Heart left ventricle (tissue), 16 donors: ENCODE results near the gene COX19. TPM values are rescaled to one million over a fixed set of nuclear protein-coding genes. Genes with fewer than 3 reads are reported as not detected.

Experiments
- ATAC-seq, 4 donors: fragments of 200-7000 bp; cut with Tn5 transposase; one replicate each; pipeline ENCODE4 v1.9.1; 2020 to 2022; ENCODE audit warnings: moderate library complexity in 4 of 4, mild to moderate bottlenecking in 3 of 4, moderate number of reproducible peaks in 1 of 4
- DNase-seq, 5 donors: peaks; one replicate each; pipeline ENCODE4 v3.0.0-alpha.2; 2020
- H3K27ac ChIP-seq, 12 donors: fragments of 200-600 bp; sonication (generic) in 4 of 12; one replicate each; pipeline versions ENCODE4 v1.5.0 to v1.8.0; 2016 to 2022; ENCODE audit warnings: mild to moderate bottlenecking in 2 of 12
- H3K27me3 ChIP-seq, 9 donors: fragments of 200-600 bp; sonication (generic) in 2 of 9; one replicate each; pipeline versions ENCODE4 v1.5.1 to v1.8.0; 2016 to 2022; ENCODE audit warnings: mild to moderate bottlenecking in 3 of 9
- H3K36me3 ChIP-seq, 9 donors: fragments of 200-600 bp; sonication (generic) in 2 of 9; one replicate each; pipeline versions ENCODE4 v1.5.0 to v1.8.0; 2018 to 2022; ENCODE audit warnings: mild to moderate bottlenecking in 2 of 9
- H3K4me1 ChIP-seq, 12 donors: fragments of 200-600 bp; sonication (generic) in 4 of 12; one replicate each; pipeline versions ENCODE4 v1.5.0 to v1.8.0; 2016 to 2022; ENCODE audit warnings: mild to moderate bottlenecking in 3 of 12
- H3K4me3 ChIP-seq, 12 donors: fragments of 200-600 bp; sonication (generic) in 4 of 12; one replicate each; pipeline versions ENCODE4 v1.5.0 to v1.8.0; 2017 to 2022; ENCODE audit warnings: mild to moderate bottlenecking in 9 of 12, moderate library complexity in 4 of 12
- H3K9me3 ChIP-seq, 12 donors: fragments of 200-600 bp; sonication (generic) in 4 of 12; one replicate each; pipeline versions ENCODE4 v1.5.0 to v1.8.0; 2016 to 2022; ENCODE audit warnings: mild to moderate bottlenecking in 1 of 12
- POLR2A ChIP-seq, 2 donors: fragments of 450-650 bp; IDR thresholded peaks; one replicate each; pipeline ENCODE4 v1.6.1; 2017; ENCODE audit warnings: antibody characterized with exemption in 2 of 2, mild to moderate bottlenecking in 2 of 2, moderate library complexity in 2 of 2
- WGBS, 4 donors: extraction: QIAGEN DNeasy Blood & Tissue Kit in 2 of 4; methylation state at CpG; one replicate each; pipeline versions ENCODE4 v1.1.5 to v1.1.7; 2013 to 2018; 5-methylcytosine and 5-hydroxymethylcytosine counted together
- intact Hi-C, 10 donors: fragments of 100-400 bp; cut with DNase I; formaldehyde crosslinking; loops; one replicate each; pipeline versions ENCODE4 v1.11.1 to v1.14.2; 2022
- polyA plus RNA-seq, 2 donors: library from polyadenylated mRNA; stranded (reverse); fragments of 200-250 nt; gene quantifications; one replicate each; pipeline ENCODE4 v1.2.3, GENCODE V29; 2013
- total RNA-seq, 9 donors: library from RNA; depleted of rRNA in 2 of 9; stranded (reverse); fragments of >200 nt in 2 of 9; fragmentation: NEBNext Ultra II Directional in 3 of 9; extraction: Animal tissue kit (Norgen Biotek cat#: 25700) in 3 of 9; gene quantifications; one replicate each; pipeline versions ENCODE4 v1.1.0 to v1.2.4, GENCODE V29; 2016 to 2023
- TF ChIP-seq, protein P1 (sequence below), 12 donors: fragments of 200-600 bp; sonication (generic) in 4 of 12; IDR thresholded peaks; one replicate each; pipeline versions ENCODE4 v1.5.0 to v1.8.0; 2018 to 2022; ENCODE audit warnings: antibody characterized with exemption in 12 of 12, mild to moderate bottlenecking in 5 of 12
- donor health status: ischemic (EF 13 %, LVEDD 7.1; RV severe dilation, severe dysfunction).
- donor health status: healthy with polysubstance abuse.
- donor health status: DM: no; HTN: yes; CAD: no.
- donor health status: DM: no; HTN: no; CAD: no.
- donor health status: ischemic (EF 25% LVEDD 6.9; RV normal size, moderate dysfunction).
- donor health status: ischemic (EF 25% LVEDD 5.7; RV mildly dilated, moderate dysfunction).
- donor health status: healthy.
- donor health status: DM: yes; HTN: yes; CAD: no.
- donor health status: ischemic (EF 35%, LVEDD 5.7; RV mildly dilated, moderate dysfunction).
- donor health status: nonischemic (EF 11% LVEDD 7.7; RV severe dilation, severe dysfunction).
- donor health status: DM: yes; HTN: yes; CAD: no.
- donor health status: PGD.
- donor health status: ischemic (EF 29% LVEDD 5.4; RV normal size, mild dysfunction).
- donor health status: nonischemic (EF 23%, LVEDD 6.1; RV moderate dilation, normal function).

Gene COX19
- total and polyA plus RNA-seq, 11 donors = 3.1 to 7.8 (median 6.5) TPM

DNA sequence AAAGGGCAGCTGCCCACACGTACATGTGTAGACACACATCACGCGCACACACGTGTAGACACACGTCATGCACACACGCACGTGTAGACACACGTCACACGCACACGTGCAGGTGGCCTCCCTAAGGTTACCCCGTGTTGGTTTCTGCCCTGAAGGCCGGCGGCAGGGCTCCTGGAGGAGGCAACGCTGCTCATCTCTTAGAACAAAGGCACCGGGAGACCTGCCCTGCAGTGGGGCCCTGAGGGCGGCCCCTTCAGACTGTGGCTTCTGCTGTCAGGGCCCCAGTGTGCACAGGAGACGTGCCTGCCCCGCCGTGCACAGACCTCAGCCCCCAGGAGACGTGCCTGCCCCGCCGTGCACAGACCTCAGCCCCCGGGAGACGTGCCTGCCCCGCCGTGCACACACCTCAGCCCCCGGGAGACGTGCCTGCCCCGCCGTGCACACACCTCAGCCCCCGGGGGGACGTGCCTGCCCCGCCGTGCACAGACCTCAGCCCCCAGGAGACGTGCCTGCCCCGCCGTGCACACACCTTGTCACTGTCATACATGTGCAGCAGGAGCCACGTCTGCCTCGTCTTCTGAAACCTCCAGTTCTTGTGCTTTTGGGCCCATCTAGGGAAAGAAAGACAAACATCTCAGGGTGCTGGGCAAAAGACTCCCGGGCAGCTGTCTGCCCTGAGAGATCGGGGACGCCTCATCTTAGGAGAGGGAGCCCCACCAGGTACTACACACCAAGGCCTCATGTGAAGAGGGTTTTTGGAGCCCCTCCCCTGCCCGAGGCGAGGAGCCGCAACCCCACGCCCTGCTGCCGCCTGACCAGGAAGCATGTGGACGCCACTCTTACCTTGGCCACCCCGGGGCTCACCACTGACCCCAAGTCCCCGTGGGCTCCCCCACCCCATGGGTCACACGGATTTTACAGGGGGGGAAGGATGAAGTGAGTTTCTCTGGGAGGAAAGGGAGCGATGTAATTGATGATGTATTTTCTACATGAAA is 24.9 kb upstream of the COX19 start:
- no peak overlapping the region for H3K4me3 ChIP-seq
- intact Hi-C loops = loop anchor here in 6 of 10 donors (10.0 kb wide), 3 partner anchors 135 to 175 kb away; a partner anchor contains a TSS
- no peak overlapping the region for H3K27ac ChIP-seq
- H3K36me3 ChIP-seq = peaks cover 0 to 40% (median 25%) of the 10 kb centered on the region in 9 donors
- WGBS, 4 donors = 88 to 94% (median 90%) methylated on average over 26 to 52 of the region's 52 CpGs
- H3K9me3 ChIP-seq = no peaks in the 10 kb centered on the region
- DNase-seq (no peak), ATAC-seq (no peak)
- no peaks in the 10 kb centered on the region for H3K4me1 ChIP-seq
- TF ChIP-seq, protein P1, sequence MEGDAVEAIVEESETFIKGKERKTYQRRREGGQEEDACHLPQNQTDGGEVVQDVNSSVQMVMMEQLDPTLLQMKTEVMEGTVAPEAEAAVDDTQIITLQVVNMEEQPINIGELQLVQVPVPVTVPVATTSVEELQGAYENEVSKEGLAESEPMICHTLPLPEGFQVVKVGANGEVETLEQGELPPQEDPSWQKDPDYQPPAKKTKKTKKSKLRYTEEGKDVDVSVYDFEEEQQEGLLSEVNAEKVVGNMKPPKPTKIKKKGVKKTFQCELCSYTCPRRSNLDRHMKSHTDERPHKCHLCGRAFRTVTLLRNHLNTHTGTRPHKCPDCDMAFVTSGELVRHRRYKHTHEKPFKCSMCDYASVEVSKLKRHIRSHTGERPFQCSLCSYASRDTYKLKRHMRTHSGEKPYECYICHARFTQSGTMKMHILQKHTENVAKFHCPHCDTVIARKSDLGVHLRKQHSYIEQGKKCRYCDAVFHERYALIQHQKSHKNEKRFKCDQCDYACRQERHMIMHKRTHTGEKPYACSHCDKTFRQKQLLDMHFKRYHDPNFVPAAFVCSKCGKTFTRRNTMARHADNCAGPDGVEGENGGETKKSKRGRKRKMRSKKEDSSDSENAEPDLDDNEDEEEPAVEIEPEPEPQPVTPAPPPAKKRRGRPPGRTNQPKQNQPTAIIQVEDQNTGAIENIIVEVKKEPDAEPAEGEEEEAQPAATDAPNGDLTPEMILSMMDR (IDR thresholded peaks at IDR 0.05) = no peak
- TF ChIP-seq POLR2A (IDR thresholded peaks at IDR 0.05) = no peak
- no peaks in the 10 kb centered on the region for H3K27me3 ChIP-seq

DNA sequence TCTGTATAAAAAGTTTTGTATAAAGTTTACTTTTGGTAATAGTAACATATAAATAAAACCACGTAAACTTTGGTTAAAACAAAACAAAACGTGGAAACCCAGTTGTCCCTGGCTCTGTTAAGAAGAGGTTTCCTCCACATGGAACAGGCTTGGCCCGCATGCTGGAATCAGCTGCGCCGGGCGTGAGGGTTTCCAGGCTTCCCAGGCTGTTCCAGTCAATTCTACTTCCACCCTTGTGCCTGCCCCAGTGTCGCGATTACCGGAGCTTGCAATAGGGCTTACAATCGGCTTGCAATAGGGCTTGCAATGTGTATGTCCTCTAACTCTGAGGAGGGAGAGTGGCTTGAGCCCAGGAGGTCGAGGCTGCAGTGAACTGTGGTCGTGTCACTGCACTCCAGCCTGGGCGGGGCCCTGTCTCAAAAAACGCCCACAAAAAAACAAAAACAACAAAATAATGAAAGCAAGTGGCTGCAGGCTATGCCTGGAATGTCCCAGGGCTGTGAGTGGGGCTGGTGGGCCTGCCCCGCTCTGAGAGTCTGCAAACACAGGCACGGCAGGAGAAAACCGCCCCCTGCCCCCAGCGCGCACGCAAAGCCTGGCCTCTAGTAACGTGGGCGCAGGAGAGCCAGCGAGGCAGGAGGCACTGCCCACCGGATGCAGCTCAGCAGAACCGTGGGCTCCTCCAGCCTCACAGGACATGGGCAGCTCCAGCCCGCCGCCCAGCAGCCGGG is 24.0 kb upstream of the COX19 start:
- TF ChIP-seq, protein P1 (IDR thresholded peaks at IDR 0.05) = no peak
- TF ChIP-seq POLR2A (IDR thresholded peaks at IDR 0.05) = no peak
- WGBS, 4 donors = 88 to 92% (median 90%) methylated on average over 27 to 28 of the region's 28 CpGs
- ATAC-seq = no peak

DNA sequence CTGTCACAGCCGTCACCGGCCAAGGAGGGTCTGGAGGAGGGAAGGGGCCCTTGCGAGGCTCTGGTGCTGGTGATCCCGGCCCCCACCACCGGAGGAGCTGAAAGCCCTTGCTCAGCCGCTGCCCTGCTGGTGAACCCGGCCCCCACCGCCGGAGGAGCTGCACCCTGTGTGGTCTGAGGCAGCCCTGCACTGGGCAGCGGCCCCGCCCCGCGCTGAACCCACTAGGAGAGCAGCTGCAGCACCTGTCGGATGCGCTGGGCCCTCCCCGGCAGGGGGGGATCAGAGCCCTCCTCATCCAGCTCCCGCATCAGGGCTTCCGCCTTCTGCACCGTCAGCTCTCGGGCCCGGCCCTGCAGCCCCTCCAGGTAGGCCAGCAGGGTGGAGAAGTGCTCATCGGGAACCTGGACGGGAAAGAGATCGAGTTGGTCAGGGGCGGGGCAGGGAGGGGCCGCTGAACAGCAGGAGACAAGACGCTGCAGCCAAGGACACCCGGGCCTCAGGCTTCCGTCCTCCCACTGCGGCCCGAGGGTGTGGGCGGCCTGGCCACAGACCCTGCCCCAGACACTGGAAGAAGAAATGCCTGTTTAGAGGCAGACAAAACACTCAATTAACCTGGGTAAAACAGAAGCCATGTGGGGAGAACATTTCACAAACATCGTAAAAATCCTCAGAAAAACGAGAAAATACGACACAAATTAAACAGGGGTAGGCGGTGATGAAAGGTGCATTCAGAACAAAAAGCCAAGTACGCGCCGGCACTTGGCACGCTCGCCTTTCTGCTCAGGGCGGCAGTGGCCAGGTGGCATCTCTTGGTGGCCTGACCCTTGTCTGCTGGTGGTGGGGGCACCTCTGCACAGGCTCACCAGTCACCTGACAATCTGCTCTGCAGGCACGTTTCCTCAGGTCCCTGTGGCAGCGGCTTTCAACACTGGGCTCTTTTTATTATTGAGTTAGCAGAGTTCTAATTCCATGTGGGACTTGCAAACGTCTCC is 22.4 kb upstream of the COX19 start:
- TF ChIP-seq, protein P1 (IDR thresholded peaks at IDR 0.05) = no peak
- TF ChIP-seq POLR2A (IDR thresholded peaks at IDR 0.05) = no peak
- intact Hi-C loops = loop anchor here in 6 of 10 donors (10.0 kb wide), 3 partner anchors 137 to 177 kb away; a partner anchor contains a TSS
- Histone ChIP-seq H3K27ac (no peak overlapping the region), H3K4me1 (peaks cover 0 to 10% (median 5%) of the 10 kb centered on the region in 12 donors), H3K4me3 (no peak overlapping the region), H3K36me3 (peaks cover 0 to 40% (median 25%) of the 10 kb centered on the region in 9 donors), H3K9me3 (no peaks in the 10 kb centered on the region), H3K27me3 (no peaks in the 10 kb centered on the region)
- DNase-seq (no peak), ATAC-seq (no peak)
- WGBS, 4 donors = 84 to 86% (median 85%) methylated on average over 27 to 45 of the region's 45 CpGs

More for the DNA sequence above, 24.0 kb upstream of the COX19 start:
- intact Hi-C loops = loop anchor here in 6 of 10 donors (10.0 kb wide), 3 partner anchors 135 to 175 kb away; a partner anchor contains a TSS
- Histone ChIP-seq H3K4me3 (no peak overlapping the region), H3K4me1 (no peaks in the 10 kb centered on the region), H3K36me3 (peaks cover 0 to 40% (median 25%) of the 10 kb centered on the region in 9 donors), H3K27ac (no peak overlapping the region), H3K27me3 (no peaks in the 10 kb centered on the region), H3K9me3 (no peaks in the 10 kb centered on the region)
- DNase-seq = no peak
